NB4 (cell line): ENCODE data around the gene CABCOCO1.

Source experiments
- DNase-seq: peaks from one replicate; pipeline ENCODE4 v3.0.0; 2010; ENCODE audit warnings: low read depth
- H3K4me3 ChIP-seq: one replicate; pipeline ENCODE4 v1.5.1; 2011; ENCODE audit warnings: mild to moderate bottlenecking, low read depth, low read length, moderate library complexity
- MAX ChIP-seq: IDR thresholded peaks from 2 replicates; pipeline ENCODE4 v1.6.1; 2011; ENCODE audit warnings: low read depth, low read length
- MYC ChIP-seq: IDR thresholded peaks from 2 replicates; pipeline ENCODE4 v1.6.1; 2011; ENCODE audit warnings: low read depth, low read length
- POLR2A ChIP-seq: IDR thresholded peaks from 2 replicates; pipeline ENCODE4 v1.6.1; 2011; ENCODE audit warnings: mild to moderate bottlenecking; ENCODE audit not compliant: insufficient read length; ENCODE audit errors: extremely low read depth
- TF ChIP-seq, protein P1 (sequence below): IDR thresholded peaks from one replicate; pipeline ENCODE4 v1.5.1; 2012; ENCODE audit warnings: low read depth, low read length

Gene CABCOCO1

DNA sequence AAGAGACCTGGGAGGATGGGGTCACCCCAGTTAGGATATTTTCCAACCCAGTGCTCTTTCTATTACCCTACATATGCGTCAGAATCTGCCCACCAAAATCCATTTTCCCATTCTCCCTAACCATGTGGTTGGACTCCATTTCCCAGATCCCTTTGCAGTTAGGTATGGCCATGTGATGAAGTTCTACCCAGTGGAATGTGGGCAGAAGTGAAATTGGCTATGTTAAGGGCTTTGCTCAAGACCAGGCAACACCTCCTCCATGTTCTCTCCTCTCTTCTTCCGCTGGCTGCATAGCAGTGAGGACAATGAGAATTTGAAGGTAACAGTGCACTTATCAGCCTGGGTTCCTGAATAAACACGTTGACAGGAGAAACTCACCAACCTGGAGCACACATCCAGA, 111.3 kb downstream of the CABCOCO1 start:
- DNase-seq = no peak
- no peak overlapping the region for H3K4me3 ChIP-seq
- TF ChIP-seq, protein P1, sequence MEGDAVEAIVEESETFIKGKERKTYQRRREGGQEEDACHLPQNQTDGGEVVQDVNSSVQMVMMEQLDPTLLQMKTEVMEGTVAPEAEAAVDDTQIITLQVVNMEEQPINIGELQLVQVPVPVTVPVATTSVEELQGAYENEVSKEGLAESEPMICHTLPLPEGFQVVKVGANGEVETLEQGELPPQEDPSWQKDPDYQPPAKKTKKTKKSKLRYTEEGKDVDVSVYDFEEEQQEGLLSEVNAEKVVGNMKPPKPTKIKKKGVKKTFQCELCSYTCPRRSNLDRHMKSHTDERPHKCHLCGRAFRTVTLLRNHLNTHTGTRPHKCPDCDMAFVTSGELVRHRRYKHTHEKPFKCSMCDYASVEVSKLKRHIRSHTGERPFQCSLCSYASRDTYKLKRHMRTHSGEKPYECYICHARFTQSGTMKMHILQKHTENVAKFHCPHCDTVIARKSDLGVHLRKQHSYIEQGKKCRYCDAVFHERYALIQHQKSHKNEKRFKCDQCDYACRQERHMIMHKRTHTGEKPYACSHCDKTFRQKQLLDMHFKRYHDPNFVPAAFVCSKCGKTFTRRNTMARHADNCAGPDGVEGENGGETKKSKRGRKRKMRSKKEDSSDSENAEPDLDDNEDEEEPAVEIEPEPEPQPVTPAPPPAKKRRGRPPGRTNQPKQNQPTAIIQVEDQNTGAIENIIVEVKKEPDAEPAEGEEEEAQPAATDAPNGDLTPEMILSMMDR = no peak
- TF ChIP-seq MYC (no peak), POLR2A (no peak), MAX (no peak)

DNA sequence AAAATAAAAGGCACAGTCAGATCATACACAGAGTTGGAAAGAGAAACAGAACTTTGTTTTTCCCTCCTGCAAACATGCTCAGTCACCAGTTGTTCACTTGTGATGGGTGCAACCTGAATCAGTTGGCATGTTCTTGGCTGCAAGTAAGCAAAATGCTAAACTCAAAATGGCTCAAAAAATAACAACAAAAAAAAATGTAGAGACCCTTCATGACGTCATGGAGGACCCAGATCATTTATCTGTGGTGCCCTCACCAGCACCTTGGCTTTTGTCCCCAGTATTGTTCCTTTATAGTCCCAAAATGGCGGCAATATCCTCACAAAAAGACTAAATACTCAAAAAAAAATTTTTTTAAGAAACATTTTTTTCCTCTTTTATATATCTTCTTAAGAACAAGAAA, 112.4 kb downstream of the CABCOCO1 start:
- no peak overlapping the region for H3K4me3 ChIP-seq
- TF ChIP-seq, protein P1 = no peak
- TF ChIP-seq MYC (no peak), MAX (no peak), POLR2A (no peak)
- no peak for DNase-seq

DNA sequence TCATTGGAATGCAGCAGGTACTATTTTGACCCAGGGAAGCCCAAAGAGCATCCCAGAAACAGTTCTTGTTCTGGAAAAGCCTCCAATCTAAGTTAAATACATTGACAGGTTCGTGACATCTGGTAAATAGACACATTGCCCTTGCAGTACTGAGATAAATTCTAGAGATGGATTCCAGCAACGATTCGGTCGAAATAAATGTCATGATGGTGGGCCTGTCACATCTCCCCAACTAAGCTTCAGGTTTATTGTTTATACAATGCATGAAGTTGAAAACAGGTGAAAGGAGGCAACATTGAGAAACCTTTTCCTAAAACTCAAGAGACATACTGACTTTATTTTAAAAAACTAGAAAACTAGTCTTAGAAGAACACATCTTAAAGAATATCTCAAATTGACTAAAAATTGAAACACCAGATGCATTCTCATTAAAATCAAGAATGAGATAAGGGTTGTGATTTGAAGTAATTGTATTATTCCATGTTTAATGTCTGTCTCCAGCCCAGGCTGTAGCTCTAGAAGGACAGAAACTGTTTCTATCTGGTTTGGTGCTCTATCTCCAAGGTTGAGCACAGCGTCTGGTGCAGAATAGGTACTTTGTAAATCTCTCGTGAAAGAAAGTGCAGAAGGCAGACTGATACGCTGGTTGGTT, 114.0 kb downstream of the CABCOCO1 start:
- DNase-seq = no peak
- H3K4me3 ChIP-seq = no peak overlapping the region
- no peak for TF ChIP-seq POLR2A
- TF ChIP-seq MYC = no peak
- TF ChIP-seq, protein P1 = no peak
- no peak for TF ChIP-seq MAX

GRCh38 chr10:61778137-61778536, 115.4 kb downstream of the CABCOCO1 start:
- H3K4me3 ChIP-seq = no peak overlapping the region
- no peak for DNase-seq
- no peak for TF ChIP-seq MYC
- TF ChIP-seq POLR2A = no peak
- TF ChIP-seq, protein P1 = no peak
- TF ChIP-seq MAX = no peak

DNA sequence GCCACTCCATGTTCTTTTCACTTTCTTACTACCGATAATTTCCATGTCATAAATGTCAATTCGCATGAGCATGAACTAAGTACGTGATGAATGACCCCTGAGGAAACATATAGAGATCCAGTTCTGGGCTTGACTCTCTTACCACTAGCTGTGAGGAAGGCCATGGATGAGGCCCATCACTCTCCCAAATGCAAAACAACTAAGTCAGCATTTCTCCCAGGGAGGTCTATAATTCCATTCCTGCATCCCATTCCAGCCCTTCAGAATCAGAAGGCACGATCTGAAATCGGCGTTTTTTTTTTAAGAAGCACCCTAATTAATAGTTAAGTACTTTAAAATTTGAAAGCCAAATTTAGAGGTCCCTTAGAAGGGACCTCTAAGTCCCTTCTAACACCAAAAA, 116.5 kb downstream of the CABCOCO1 start:
- H3K4me3 ChIP-seq = no peak overlapping the region
- TF ChIP-seq POLR2A = no peak
- no peak for TF ChIP-seq MYC
- TF ChIP-seq, protein P1 = no peak
- DNase-seq = no peak
